AG04449 (cell line): ENCODE measurements around the gene NHERF2.

Source experiments
- CTCF ChIA-PET: fragments of 350-600 bp; formaldehyde crosslinking; extraction: SDS; loops from one replicate; lab custom pipeline; 2021; ENCODE audit warnings: antibody characterized with exemption; lab: Yijun Ruan, JAX
- POLR2A ChIA-PET: fragments of 400-600, 350-600 bp; formaldehyde crosslinking; extraction: SDS; loops from one replicate; lab custom pipeline; 2020; ENCODE audit warnings: antibody characterized with exemption, inconsistent platforms; lab: Yijun Ruan, JAX
- DNase-seq: peaks from one replicate; pipeline ENCODE4 v3.0.0-alpha.2; 2010; ENCODE audit warnings: low read depth, low spot score
- H3K4me3 ChIP-seq: 2 replicates; pipeline ENCODE4 v1.5.1; 2011; ENCODE audit warnings: low read depth, mild to moderate bottlenecking, control low read depth, low read length
- TF ChIP-seq, protein P1 (sequence below): IDR thresholded peaks from one replicate; pipeline ENCODE4 v1.5.1; 2011; ENCODE audit warnings: mild to moderate bottlenecking, moderate library complexity, low read length, control low read depth, inconsistent platforms; ENCODE audit not compliant: insufficient read depth; ENCODE audit errors: missing control alignments

The NHERF2 gene

DNA sequence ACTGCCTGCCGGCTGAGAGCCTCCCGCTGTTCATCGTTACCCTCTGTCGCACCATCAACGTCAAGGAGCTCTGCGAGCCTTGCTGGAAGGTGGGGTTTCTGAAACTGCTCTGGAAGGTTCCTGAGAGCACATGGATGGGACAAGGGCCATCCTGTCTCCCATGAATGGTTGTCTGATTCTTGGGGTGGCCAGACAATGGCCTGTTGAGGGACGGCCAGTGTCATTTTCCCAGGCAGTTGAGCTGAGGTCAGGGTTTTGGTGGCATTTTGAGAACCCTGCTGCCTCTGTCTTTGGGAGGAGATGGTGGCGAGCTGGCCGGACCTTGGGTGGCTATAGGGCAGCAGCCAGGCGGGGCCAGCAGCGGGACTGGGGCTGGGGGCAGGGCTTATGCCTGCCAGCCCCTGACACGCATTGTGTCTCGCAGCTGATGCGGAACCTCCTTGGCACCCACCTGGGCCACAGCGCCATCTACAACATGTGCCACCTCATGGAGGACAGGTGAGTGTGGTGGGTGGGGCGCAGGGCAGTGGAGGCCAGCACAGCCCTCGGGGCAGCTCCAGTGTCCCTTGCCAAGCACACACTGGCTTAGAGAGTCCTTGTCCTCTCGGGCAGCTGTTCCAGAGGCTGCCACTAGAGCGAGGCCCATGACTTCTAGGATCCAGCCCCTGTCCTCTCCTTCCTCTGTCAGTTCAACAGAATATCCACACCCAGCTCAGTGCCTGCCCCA, 30.1 kb downstream of the NHERF2 start:
- TF ChIP-seq, protein P1, sequence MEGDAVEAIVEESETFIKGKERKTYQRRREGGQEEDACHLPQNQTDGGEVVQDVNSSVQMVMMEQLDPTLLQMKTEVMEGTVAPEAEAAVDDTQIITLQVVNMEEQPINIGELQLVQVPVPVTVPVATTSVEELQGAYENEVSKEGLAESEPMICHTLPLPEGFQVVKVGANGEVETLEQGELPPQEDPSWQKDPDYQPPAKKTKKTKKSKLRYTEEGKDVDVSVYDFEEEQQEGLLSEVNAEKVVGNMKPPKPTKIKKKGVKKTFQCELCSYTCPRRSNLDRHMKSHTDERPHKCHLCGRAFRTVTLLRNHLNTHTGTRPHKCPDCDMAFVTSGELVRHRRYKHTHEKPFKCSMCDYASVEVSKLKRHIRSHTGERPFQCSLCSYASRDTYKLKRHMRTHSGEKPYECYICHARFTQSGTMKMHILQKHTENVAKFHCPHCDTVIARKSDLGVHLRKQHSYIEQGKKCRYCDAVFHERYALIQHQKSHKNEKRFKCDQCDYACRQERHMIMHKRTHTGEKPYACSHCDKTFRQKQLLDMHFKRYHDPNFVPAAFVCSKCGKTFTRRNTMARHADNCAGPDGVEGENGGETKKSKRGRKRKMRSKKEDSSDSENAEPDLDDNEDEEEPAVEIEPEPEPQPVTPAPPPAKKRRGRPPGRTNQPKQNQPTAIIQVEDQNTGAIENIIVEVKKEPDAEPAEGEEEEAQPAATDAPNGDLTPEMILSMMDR: no peak
- POLR2A ChIA-PET: interaction anchor here (0.7 kb wide), 1 partner anchor 91 kb away, joined by 3 read pairs; no protein-coding TSS in a partner anchor
- CTCF ChIA-PET: interaction anchor here (0.8 to 3.1 kb wide), 8 partner anchors 10 to 84 kb away, joined by 3 to 50 read pairs (median 8); partner anchors contain the start of genes NHERF2, NPW, NTHL1 and TSC2
- H3K4me3 ChIP-seq: no peak overlapping the region
- no peak for DNase-seq

DNA sequence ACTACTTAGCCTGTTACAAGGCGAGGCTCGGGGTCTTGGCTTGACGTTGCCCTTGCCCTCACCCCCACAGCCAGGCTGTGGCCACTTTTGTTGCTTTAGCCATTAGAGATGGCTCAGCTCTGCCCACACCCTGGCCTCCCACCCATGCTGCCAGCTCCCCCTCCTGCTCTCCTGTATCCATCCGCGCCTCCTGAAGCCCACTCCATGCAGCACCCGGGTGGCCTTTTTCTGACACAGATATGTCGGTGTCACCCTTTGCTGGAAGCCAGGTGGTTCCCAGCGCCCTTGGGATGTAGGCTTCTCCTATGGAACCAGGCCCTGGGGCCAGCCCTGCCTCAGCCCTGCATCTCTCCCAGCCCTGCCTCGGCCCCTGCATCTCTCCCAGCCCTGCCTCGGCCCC, 30.7 kb downstream of the NHERF2 start:
- H3K4me3 ChIP-seq: no peak overlapping the region
- ChIA-PET CTCF (interaction anchor here (1.1 to 3.1 kb wide), 6 partner anchors 10 to 83 kb away, joined by 3 to 50 read pairs (median 12); partner anchors contain the start of genes NHERF2, NTHL1 and TSC2), POLR2A (interaction anchor here (0.7 kb wide), 1 partner anchor 90 kb away, joined by 3 read pairs; no protein-coding TSS in a partner anchor)
- no peak for DNase-seq
- TF ChIP-seq, protein P1: no peak

DNA sequence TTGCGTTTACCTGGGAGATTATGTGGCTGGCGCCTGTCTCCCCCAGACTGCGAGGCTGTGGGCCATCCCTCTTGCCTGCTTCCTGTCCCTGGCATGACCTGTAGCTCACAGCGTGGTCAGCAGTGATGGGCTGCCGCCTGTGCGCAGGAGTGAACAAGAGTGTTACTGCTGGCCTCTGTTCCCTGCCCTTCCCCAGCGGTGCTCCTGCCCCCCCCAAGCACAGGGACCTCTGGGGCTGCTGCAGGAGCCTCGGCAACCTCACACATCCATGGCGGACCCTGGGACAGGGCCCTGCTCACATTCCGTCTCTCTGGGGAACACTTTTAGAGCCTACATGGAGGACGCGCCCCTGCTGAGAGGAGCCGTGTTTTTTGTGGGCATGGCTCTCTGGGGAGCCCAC, 31.7 kb downstream of the NHERF2 start:
- POLR2A ChIA-PET: no interaction called here

DNA sequence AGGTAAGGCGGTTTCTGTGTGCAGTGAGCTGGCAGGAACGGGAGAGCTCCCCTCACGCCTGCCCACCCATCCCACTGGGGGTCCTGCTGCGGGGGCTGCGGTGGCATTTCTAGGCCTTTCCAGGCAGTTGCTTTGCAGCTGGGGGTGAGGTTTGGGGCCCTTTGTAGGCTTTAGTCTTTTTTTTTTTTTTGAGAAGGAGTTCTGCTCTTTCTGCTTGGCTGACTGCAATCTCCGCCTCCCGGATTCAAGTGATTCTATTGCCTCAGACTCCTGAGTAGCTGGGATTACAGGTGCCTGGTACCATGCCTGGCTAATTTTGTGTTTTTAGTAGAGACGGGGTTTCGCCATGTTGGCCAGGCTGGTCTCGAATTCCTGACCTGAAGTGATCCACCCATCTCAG, 32.2 kb downstream of the NHERF2 start:
- ChIA-PET CTCF (interaction anchor here (0.6 to 1.9 kb wide), 4 partner anchors 11 to 36 kb away, joined by 3 to 4 read pairs (median 4); partner anchors contain the start of genes NTHL1 and TSC2), POLR2A (no interaction called here)
- no peak for DNase-seq
- no peak overlapping the region for H3K4me3 ChIP-seq
- TF ChIP-seq, protein P1: no peak

More for the DNA sequence above, 31.7 kb downstream of the NHERF2 start:
- H3K4me3 ChIP-seq: no peak overlapping the region
- TF ChIP-seq, protein P1: no peak
- CTCF ChIA-PET: interaction anchor here (1.7 to 1.9 kb wide), 2 partner anchors 10 to 36 kb away, joined by 4 read pairs; partner anchors contain the start of genes NTHL1 and TSC2
- DNase-seq: no peak

DNA sequence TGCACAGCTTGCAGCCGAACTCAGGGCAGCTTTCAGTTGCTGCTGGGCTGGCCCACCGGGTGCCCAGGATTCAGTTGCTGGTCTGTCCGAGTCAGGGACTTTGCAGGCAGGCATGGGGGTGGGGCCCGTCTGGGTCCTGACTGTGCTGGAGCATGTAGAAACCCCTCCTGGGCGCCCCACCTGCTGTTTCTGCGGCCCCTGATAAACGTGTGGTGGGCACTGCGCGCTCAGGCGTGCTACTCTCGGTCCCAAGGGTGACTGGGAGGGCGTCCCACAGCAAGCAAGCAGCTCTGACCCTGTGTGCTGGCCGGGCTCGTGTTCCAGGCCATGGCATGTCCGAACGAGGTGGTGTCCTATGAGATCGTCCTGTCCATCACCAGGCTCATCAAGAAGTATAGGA, 33.6 kb downstream of the NHERF2 start:
- ChIA-PET CTCF (interaction anchor here (1.1 kb wide), 1 partner anchor 38 kb away, joined by 5 read pairs; no protein-coding TSS in a partner anchor), POLR2A (interaction anchor here (1.0 to 1.1 kb wide), 2 partner anchors 12 to 13 kb away, joined by 3 to 6 read pairs; partner anchors contain the start of genes NTHL1 and TSC2)
- TF ChIP-seq, protein P1: no peak
- DNase-seq: no peak
- no peak overlapping the region for H3K4me3 ChIP-seq

DNA sequence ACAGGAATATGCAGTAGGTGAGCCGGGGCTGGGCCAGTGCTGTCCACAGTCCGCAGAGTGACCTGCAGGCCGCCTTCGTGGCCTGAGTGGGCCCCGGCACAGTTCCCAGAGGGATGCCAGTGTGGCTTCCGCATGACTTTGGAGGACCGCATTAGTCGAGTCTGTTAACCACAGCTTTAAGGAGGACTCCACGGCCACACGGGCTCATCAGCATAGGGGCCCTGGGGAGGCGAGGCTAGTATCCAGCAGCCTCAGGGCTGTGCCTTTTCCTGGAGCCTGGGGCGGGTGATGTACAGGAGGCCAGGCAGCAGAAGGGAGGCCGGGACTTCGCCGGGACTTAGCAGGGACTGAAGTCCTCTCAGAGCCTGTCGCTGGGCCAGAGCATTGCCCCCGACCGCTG, 34.3 kb downstream of the NHERF2 start:
- TF ChIP-seq, protein P1: no peak
- no peak for DNase-seq
- ChIA-PET POLR2A (interaction anchor here (1.1 kb wide), 1 partner anchor 13 kb away, joined by 3 read pairs; the partner anchor contains the start of genes NTHL1 and TSC2), CTCF (interaction anchor here (1.1 kb wide), 1 partner anchor 39 kb away, joined by 5 read pairs; no protein-coding TSS in a partner anchor)
- H3K4me3 ChIP-seq: no peak overlapping the region
